Right ventricle myocardium inferior (tissue), 1 donor: ENCODE measurements around the gene SUSD5. TPM values are rescaled to one million over a fixed set of nuclear protein-coding genes. Genes with fewer than 3 reads are reported as not detected.
A peak's percentile ranks its signal among the peaks of the same experiment; 100 is the strongest.

Source experiments
- ATAC-seq: fragments of 200-7000 bp; cut with Tn5 transposase; one replicate; pipeline ENCODE4 v1.9.1; 2020; ENCODE audit warnings: mild to moderate bottlenecking, moderate library complexity
- DNase-seq: peaks from one replicate; pipeline ENCODE4 v3.0.0; 2021; ENCODE audit errors: missing footprints
- intact Hi-C: fragments of 100-400 bp; cut with DNase I; formaldehyde crosslinking; loops from one replicate; pipeline ENCODE4 v1.11.0; 2022
- long read RNA-seq: library from polyadenylated mRNA; unstranded; transcript quantifications from one replicate; pipeline ENCODE4 v2.0.0, GENCODE V29; 2021
- total RNA-seq: library from RNA; stranded (reverse); fragmentation: NEBNext Ultra II Directional; extraction: Animal tissue kit (Norgen Biotek cat#: 25700); gene quantifications from one replicate; pipeline ENCODE4 v1.2.1, GENCODE V29; 2021
- donor health status: DM: no; HTN: yes; CAD: no; lungs with severe emphysema.

Gene SUSD5
- total RNA-seq = 2.8 TPM
- long read RNA-seq, full-length matches to known transcripts = 6 of 7 reads
- long read RNA-seq, partial matches to known transcripts = 1 of 7 reads
- long read RNA-seq, other reads (novel, unspliced or antisense) = 0 of 7 reads

- DNase-seq (no peak), ATAC-seq (peak; percentile 48)
- intact Hi-C loops = no loop called here
These were observed at the start of gene SUSD5 for GRCh38 chr3:33218446-33219174. SUSD5 (minus strand) TSS chr3:33218810; CDS start chr3:33218797, 13 bp downstream.

DNA sequence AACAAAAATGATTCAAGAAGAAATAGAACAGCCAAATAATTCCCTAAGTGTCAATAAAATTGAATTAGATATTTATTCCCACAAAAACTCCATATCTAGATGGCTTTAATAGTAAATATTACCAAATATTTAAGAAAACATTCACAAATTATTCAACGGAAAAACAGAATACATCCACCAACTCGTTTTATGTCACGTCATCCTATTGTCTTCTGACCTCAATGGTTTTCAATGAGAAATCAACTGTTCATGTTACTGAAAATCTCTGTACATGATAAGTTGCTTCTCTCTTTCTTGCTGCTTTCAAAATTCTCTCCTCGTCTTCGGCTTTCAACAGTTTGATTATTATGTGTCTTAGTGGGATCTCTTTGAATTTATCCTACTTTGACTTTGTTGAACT, 41.5 kb upstream of the SUSD5 start:
- no peak for ATAC-seq
- no peak for DNase-seq
- intact Hi-C loops = no loop called here

DNA sequence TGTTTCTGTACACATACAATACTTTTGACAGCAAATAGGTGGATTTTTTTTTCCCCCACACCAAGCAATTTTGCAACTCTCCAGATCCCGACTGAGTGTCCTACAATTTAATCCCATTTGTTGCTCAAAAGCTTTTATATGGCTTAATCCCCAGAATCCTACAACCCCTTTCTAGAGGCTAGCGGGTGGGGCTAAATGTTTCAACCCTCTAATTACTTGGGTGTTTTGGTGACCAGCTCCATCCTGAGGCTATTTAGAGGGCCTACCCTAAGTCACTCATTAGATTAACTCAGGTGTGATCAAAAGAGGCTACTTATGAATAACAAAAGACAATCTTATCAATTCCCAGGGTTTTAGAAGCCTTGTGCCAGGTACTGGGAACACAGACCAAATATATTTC, 37.6 kb upstream of the SUSD5 start:
- intact Hi-C loops = no loop called here
- ATAC-seq = no peak
- DNase-seq = no peak

DNA sequence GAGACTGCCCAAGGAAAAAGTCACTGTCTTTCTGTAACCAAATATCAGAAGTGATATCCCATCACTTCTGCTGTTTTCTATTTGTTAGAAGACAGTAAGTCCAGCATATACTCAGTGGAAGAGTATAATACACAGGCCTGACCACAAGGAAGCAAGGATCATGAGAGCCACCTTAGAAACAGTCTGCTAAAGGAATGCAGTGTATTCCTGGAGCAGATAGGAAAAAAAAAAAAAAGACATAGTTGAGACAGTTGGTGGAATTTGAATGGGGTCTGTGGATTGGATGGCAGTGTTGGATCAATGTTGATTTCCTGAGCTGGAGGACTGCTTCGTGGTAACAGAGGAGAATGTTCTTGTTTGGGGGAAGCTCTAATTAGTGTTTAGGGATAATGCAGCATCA, 32.1 kb upstream of the SUSD5 start:
- intact Hi-C loops = no loop called here
- DNase-seq (no peak), ATAC-seq (no peak)

GRCh38 chr3:33246786-33247185, 28.2 kb upstream of the SUSD5 start:
- intact Hi-C loops = no loop called here
- DNase-seq (no peak), ATAC-seq (no peak)

DNA sequence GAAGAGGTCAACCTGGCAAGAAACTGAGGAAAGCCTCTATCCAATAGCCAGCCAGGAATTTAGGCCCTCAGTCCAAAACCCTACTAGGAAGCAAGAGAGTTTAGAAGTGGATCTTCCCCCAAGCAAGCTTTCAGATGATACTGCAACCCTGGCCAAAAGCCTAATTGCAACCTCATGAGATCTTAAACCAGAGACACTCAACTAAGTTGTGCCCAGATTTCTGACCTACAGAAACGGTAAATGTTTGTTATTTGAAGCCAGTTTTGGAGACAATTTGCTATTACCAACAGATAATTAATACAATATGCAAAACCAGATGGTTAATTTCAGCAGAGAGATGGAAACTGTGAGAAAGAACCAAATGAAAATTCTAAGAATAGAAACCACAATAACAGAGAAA, 21.7 kb upstream of the SUSD5 start:
- no peak for DNase-seq
- no peak for ATAC-seq
- intact Hi-C loops = no loop called here

DNA sequence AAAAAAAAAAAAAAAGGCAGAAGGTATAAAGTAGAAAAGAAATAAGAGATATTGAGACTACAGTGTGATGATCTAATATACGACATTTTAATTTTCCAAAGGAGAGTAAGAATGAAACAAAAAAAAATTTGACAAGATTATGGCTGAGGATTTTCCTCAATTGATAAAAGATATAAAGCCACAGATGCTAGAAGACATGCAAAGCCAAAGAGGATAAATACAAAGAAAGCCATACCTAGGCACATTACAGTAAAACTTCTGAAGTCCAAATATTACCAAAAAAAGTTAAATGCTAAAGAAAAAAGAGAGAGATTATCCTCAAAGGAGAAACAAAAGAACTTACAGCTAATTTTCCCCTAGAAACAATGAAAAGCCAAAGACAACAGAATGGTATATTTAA, 20.3 kb upstream of the SUSD5 start:
- DNase-seq = no peak
- no peak for ATAC-seq
- intact Hi-C loops = no loop called here

DNA sequence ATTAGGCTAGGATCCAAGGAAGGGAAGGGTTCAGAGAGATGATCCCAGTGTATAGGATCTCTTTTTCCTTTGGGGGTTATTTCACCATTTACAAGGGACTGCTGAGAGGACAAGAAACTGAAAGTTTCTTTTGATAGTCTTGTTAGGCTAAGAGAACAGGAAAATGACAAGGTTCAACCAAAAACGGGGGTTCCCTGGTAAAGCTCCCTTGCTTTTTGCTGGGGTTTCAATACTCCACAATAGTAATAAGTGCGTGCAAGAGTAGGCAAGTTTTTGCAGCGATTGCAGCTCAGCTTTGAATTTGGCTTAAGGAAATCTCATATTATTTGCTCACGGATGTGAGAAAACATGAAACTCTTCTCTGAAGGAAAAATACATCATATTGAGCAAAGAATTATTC, 18.8 kb upstream of the SUSD5 start:
- ATAC-seq (no peak), DNase-seq (no peak)
- intact Hi-C loops = no loop called here

DNA sequence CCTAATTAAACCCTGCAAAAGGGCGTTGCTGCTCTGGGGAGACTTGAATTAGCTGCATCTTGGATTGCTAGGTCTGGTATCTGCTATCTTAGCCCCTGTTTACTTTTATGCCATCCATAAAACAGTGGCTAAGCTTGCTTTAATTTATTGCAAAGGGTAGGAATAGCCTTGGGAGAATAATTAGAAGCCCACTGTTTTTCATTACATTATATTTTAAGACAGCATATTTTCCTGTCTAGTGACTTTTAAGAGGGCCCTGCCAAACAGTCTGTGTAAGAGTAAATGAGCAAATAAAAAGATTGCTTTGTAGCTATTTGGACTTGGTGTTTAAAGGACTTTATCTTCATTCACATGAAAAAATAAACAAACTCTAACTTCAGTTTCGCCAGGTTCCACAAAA, 17.4 kb upstream of the SUSD5 start:
- intact Hi-C loops = no loop called here
- no peak for DNase-seq
- ATAC-seq = no peak

- DNase-seq (no peak), ATAC-seq (no peak)
- intact Hi-C loops = no loop called here
These were observed 15.3 kb upstream of the SUSD5 start for GRCh38 chr3:33233884-33234283.

DNA sequence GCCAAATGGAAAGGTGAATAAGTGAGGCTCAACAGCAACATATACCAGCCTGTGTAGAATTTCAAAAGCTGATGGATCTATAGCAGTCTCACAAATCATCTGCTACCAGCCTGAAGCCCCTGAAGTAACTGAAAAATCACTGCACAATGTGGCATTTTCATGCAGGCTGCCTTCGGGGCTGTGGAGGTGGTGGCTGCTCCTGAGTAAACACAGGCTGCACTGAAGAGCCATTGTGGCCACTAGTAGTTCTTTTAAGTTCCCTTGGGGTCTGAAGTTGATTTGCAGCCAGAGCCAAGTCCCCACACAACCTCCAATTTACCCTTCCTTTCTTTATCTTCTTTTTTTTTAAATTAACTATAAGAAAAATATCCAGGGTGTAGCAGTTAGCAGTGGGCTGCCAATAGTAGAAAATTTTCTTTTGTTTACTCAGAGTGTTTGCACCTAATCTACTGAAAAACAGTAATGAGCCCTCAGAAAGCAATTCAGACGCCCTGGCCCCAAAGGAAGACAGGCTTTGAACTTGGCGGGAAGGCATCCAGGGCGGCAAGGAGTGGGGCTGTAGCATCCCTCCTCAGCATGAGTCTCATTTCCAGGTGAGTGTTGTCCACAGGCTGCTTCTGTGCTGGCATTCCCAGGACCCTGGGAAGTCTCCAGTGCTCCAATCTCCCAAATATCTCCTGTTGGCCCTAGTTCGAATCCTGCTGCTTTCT, 13.3 kb upstream of the SUSD5 start:
- intact Hi-C loops = no loop called here
- no peak for ATAC-seq
- no peak for DNase-seq

DNA sequence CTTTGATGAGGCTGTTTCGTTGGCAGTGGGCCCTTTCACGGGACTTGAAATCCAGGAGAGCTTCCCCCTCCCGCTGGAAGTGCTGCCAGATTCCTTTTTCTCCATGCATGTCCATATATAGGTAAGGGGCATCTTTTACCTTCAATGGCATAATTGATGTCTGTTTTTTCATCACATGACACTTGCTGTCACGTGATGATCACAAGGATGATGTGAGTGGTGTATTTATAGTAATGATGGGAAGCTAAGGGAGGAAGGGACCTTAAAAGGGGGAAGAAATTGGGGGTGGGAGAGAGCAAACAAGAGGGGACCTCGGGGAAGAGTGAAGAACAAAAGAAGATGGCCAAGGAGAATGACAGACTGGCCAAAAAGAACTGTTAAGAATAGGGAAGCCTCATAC, 11.3 kb upstream of the SUSD5 start:
- DNase-seq = no peak
- no peak for ATAC-seq
- intact Hi-C loops = no loop called here

- DNase-seq (no peak), ATAC-seq (no peak)
- intact Hi-C loops = no loop called here
These were observed 10.5 kb upstream of the SUSD5 start for GRCh38 chr3:33229066-33229465.

DNA sequence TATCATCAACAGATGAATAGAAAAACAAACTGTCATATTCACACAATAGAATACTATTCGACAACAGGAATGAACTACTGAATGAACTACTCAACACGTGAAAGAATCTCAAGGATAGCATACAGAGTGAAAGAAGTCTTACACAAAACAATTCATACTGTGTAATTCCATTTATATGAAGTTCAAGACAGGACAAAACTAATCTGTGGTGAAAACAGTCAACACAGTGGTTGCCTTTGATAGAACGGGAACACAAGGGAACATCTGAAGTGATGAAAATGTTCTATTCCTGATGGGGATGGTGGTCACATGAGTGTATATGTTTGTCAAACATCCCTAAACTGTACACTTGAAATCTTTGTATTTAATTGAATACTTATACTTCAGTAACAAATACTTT, 2.6 kb upstream of the SUSD5 start:
- intact Hi-C loops = no loop called here
- ATAC-seq (no peak), DNase-seq (no peak)

DNA sequence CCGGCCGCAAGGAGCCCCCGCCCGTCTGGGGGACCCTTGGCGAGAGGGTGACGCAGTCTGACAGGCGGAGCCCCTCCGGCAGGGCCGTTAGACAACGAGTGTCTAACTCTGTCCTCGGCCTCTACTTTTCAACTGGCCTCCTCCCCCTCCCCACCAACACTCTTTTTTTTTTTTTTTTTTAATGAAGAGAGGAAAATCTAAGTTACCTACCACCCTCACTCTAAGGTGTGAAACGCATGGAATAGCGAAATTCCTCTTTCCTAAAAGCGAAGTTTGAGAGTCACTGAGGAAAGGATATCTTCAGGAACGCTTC, 521 bp upstream of the SUSD5 start:
- no peak for DNase-seq
- intact Hi-C loops = no loop called here

GRCh38 chr3:33217866-33218445, 654 bp downstream of the SUSD5 start:
- ATAC-seq = no peak

More for the DNA sequence above, 521 bp upstream of the SUSD5 start:
- no peak for ATAC-seq

GRCh38 chr3:33215739-33216138, 2.9 kb downstream of the SUSD5 start:
- ATAC-seq (no peak), DNase-seq (no peak)
- intact Hi-C loops = no loop called here

More at GRCh38 chr3:33217866-33218445, 654 bp downstream of the SUSD5 start:
- no peak for DNase-seq
- intact Hi-C loops = no loop called here

- intact Hi-C loops = no loop called here
- DNase-seq (no peak), ATAC-seq (no peak)
These were observed 6.2 kb downstream of the SUSD5 start for GRCh38 chr3:33212406-33212805.

DNA sequence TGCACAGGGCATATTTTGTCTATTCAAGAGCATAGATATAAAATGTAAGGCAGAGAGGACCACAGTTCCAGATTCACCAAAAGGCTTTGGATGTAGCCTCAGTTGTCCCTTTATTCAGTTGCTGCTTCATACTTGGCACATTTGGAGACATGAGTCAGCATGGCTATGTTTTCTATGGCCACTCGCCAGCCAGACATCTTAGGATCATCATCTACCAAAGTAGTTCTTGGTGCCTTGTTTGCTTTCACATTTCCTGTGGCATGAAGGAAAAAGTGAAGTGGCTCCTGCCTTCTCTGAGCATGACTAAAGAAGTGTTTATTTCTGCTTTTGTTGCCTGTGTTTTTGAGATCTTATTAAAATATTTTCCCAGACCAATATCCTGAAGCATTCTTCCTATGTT, 7.2 kb downstream of the SUSD5 start:
- ATAC-seq (no peak), DNase-seq (no peak)
- intact Hi-C loops = no loop called here

GRCh38 chr3:33209357-33209756, 9.3 kb downstream of the SUSD5 start:
- ATAC-seq (no peak), DNase-seq (no peak)
- intact Hi-C loops = no loop called here
